ENCODE measurements around the gene BLOC1S3. TPM values are rescaled to one million over a fixed set of nuclear protein-coding genes. Genes with fewer than 3 reads are reported as not detected.

The BLOC1S3 gene
- total RNA-seq, 1 experiment from 2014 or later: 4.4 TPM

DNA sequence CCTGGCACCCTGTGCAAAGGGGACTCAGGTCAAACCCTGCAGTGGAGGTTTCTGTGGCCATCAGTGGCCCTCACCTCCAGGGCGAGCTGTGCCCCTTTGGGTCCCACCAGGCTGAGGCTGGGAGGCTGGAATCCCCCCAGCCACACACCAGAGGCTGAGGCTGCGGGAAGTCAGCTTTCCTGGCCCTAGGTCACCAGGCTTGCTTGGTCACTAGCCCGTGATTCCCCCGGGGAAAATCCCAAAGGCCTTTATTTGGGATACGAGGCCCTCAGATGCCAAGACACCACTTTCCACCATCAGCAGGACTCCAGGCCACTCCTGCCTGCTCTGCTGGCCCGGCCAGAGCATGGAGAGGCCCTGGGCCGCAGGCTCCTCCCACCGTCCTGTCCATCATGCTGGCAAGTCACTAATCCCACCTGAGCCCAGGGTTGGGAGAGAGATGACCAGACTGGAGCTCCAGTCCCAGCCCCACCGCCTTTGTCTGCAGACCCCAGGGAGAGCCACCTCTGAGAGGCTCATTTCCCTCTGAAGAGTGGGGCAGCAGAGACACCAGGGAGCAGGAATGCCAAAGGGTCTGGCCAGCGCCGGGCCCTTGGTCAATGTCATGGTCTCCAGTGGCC, 22.5 kb upstream of the BLOC1S3 start:
- Histone ChIP-seq H3K79me2 (ENCODE audit: low read length) (no peaks in the 10 kb centered on the region), H3K36me3 (ENCODE audit: insufficient read depth, low read length) (no peaks in the 10 kb centered on the region), H3K4me3 (ENCODE audit: low read length) (no peak overlapping the region), H3K4me1 (ENCODE audit: low read length) (no peaks in the 10 kb centered on the region), H3K9me2 (replicated peaks; ENCODE audit: insufficient read depth, low read length) (no peaks in the 10 kb centered on the region), H2AFZ (ENCODE audit: low read length) (no peak overlapping the region), H3K27me3 (ENCODE audit: low read length) (no peaks in the 10 kb centered on the region), H3K27ac (ENCODE audit: low read length) (no peak overlapping the region), H3K4me2 (ENCODE audit: low read depth, low read length, poor library complexity, severe bottlenecking) (no peak overlapping the region), H3K9me3 (ENCODE audit: low read length) (no peaks in the 10 kb centered on the region), H4K20me1 (ENCODE audit: insufficient read depth, low read depth, low read length) (0 out of 2 replicates have a peak, but pooled peaks cover 4% of the 10 kb centered on the region), H3K9ac (ENCODE audit: low read length) (no peak overlapping the region)
- DNase-seq: no peak

DNA sequence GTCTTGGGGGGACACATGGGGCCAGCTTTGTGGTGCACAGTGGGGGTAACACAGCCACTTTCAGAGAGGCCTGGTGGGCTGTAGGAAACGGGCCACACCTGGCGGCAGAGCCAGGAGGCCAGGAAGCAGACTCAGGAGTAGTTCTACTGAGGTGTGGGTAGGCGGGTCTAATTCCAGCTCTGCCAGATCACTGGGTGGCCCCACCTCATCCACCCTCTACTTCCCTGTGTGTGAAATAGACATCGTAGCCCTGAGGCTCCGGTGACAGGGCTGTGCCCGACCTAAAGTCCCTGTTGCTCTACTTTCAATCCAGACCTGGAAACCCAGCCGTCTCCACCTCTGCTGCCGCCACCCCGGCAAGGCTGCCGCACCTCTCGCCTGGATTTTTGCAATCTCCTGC, 21.8 kb upstream of the BLOC1S3 start:
- Histone ChIP-seq H3K79me2 (ENCODE audit: low read length) (no peaks in the 10 kb centered on the region), H3K4me3 (ENCODE audit: low read length) (no peak overlapping the region), H3K36me3 (ENCODE audit: insufficient read depth, low read length) (no peaks in the 10 kb centered on the region), H3K9me2 (replicated peaks; ENCODE audit: insufficient read depth, low read length) (no peaks in the 10 kb centered on the region), H4K20me1 (ENCODE audit: insufficient read depth, low read depth, low read length) (0 out of 2 replicates have a peak, but pooled peaks cover 4% of the 10 kb centered on the region), H3K4me1 (ENCODE audit: low read length) (no peaks in the 10 kb centered on the region), H3K27me3 (ENCODE audit: low read length) (no peaks in the 10 kb centered on the region), H3K4me2 (ENCODE audit: low read depth, low read length, poor library complexity, severe bottlenecking) (no peak overlapping the region), H3K9me3 (ENCODE audit: low read length) (no peaks in the 10 kb centered on the region), H2AFZ (ENCODE audit: low read length) (no peak overlapping the region), H3K27ac (ENCODE audit: low read length) (no peak overlapping the region), H3K9ac (ENCODE audit: low read length) (no peak overlapping the region)
- no peak for DNase-seq

DNA sequence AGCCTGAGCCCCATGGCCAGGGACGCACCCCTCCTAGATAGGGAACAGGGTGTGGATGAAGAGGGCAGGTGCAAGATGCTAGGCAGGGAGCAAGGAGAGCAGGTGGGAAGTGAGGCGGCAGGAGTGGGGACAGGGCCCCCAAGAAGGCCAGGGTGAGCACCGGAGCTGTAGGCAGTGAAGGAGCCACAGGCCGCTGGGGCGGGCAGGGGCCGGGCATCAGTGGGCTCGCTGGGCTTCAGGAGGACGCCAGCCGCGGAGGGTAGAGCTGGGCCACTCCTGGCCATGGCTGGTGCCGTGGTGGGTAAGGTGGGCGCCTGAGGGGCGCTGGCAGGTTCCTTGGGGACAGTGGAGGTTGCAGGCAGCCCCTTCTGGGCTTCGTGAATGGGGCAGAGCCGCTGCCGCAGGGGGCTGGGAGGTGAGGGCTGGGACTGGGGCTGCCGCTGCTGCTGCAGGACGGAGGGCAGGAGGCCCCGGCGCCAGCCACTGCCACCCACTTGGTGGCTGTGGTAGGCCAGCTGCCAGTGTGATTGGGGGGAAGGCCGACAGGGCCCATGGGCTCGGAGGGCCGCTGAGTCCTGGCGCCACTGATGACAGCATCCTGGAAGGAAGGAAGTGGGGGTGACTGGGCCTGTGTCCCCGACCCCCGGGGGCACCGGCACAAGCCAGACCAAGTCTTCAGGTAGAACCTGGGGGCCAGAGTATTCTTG, 19.9 kb upstream of the BLOC1S3 start:
- no peak overlapping the region for H3K27ac ChIP-seq (ENCODE audit: low read length)
- no peaks in the 10 kb centered on the region for H3K9me3 ChIP-seq (ENCODE audit: low read length)
- no peaks in the 10 kb centered on the region for H3K36me3 ChIP-seq (ENCODE audit: insufficient read depth, low read length)
- H3K79me2 ChIP-seq (ENCODE audit: low read length): no peaks in the 10 kb centered on the region
- no peak for DNase-seq
- H2AFZ ChIP-seq (ENCODE audit: low read length): no peak overlapping the region
- H4K20me1 ChIP-seq (ENCODE audit: insufficient read depth, low read depth, low read length): 0 out of 2 replicates have a peak, but pooled peaks cover 6% of the 10 kb centered on the region
- H3K9ac ChIP-seq (ENCODE audit: low read length): no peak overlapping the region
- H3K9me2 ChIP-seq (replicated peaks; ENCODE audit: insufficient read depth, low read length): no peaks in the 10 kb centered on the region
- H3K4me3 ChIP-seq (ENCODE audit: low read length): no peak overlapping the region
- H3K4me2 ChIP-seq (ENCODE audit: low read depth, low read length, poor library complexity, severe bottlenecking): no peak overlapping the region
- H3K4me1 ChIP-seq (ENCODE audit: low read length): no peaks in the 10 kb centered on the region
- no peaks in the 10 kb centered on the region for H3K27me3 ChIP-seq (ENCODE audit: low read length)

DNA sequence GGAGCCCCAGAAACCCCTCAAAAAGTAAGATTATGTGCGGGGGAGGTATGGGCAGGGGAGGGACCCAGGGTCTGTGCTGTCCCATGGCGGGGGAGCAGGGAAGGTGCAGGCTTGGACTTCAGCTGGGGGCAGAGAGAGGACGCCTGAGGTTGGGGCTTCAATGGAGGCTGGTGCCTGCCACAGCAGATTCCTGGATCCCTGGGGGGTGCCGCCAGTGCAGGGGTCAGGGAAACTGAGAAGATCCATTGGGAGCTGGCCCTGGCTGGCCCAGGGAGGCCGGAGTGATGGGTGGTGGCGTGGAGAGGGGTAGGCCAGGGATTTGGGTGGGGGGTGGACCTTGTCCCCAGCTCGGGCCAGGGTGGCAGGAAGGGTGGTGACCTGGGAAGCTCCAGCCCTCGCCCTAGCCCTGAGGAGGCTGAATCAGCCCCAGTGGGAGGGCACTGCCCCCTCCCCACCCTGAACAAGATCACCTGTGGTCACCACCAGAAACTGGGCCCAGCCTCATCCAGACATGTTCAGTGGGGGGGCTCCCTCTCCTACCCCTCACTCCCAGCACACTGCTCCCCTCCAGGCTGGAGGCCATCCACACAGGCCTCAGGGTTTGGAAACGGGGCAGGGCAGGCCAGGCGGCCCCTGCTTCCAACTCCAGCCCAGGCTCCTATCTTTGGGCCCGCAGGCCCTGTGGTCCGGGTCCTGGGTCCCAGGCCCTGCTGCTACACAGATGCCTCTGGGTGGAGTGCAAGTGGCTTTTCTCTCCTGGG, 19.2 kb upstream of the BLOC1S3 start:
- Histone ChIP-seq H3K9me3 (ENCODE audit: low read length) (no peaks in the 10 kb centered on the region), H3K9ac (ENCODE audit: low read length) (no peak overlapping the region), H3K4me3 (ENCODE audit: low read length) (no peak overlapping the region), H3K4me2 (ENCODE audit: low read depth, low read length, poor library complexity, severe bottlenecking) (no peak overlapping the region), H3K36me3 (ENCODE audit: insufficient read depth, low read length) (no peaks in the 10 kb centered on the region), H4K20me1 (ENCODE audit: insufficient read depth, low read depth, low read length) (0 out of 2 replicates have a peak, but pooled peaks cover 8% of the 10 kb centered on the region), H3K79me2 (ENCODE audit: low read length) (no peaks in the 10 kb centered on the region), H3K27me3 (ENCODE audit: low read length) (no peaks in the 10 kb centered on the region), H3K9me2 (replicated peaks; ENCODE audit: insufficient read depth, low read length) (no peaks in the 10 kb centered on the region), H3K4me1 (ENCODE audit: low read length) (peaks cover 4% of the 10 kb centered on the region), H2AFZ (ENCODE audit: low read length) (no peak overlapping the region), H3K27ac (ENCODE audit: low read length) (no peak overlapping the region)
- DNase-seq: no peak

DNA sequence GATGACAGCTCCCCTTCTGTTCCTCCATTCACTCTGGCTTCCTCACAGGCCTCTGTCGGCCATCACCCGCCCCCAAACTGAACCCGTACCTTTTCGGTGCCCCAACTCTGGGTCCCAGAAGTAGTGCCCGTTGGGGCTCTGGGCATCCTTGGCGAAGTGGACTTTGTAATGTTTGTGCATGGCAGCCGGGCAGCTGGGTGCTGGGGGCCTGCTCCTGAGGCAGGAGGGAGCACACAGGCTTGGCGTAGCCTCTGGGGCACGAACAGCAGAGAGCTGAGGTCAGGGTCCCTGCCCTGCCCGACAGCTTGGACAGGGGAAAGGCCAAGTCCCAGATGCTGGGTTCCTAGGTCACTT, 18.6 kb upstream of the BLOC1S3 start:
- Histone ChIP-seq H3K9ac (ENCODE audit: low read length) (no peak overlapping the region), H2AFZ (ENCODE audit: low read length) (no peak overlapping the region), H3K4me2 (ENCODE audit: low read depth, low read length, poor library complexity, severe bottlenecking) (no peak overlapping the region), H3K79me2 (ENCODE audit: low read length) (no peaks in the 10 kb centered on the region), H3K9me3 (ENCODE audit: low read length) (no peaks in the 10 kb centered on the region), H4K20me1 (ENCODE audit: insufficient read depth, low read depth, low read length) (peaks cover 8% of the 10 kb centered on the region; the same call in 1 of the 2 replicates), H3K4me1 (ENCODE audit: low read length) (peaks cover 7% of the 10 kb centered on the region), H3K9me2 (replicated peaks; ENCODE audit: insufficient read depth, low read length) (no peaks in the 10 kb centered on the region), H3K27ac (ENCODE audit: low read length) (no peak overlapping the region), H3K27me3 (ENCODE audit: low read length) (no peaks in the 10 kb centered on the region), H3K4me3 (ENCODE audit: low read length) (no peak overlapping the region), H3K36me3 (ENCODE audit: insufficient read depth, low read length) (no peaks in the 10 kb centered on the region)
- DNase-seq: no peak

DNA sequence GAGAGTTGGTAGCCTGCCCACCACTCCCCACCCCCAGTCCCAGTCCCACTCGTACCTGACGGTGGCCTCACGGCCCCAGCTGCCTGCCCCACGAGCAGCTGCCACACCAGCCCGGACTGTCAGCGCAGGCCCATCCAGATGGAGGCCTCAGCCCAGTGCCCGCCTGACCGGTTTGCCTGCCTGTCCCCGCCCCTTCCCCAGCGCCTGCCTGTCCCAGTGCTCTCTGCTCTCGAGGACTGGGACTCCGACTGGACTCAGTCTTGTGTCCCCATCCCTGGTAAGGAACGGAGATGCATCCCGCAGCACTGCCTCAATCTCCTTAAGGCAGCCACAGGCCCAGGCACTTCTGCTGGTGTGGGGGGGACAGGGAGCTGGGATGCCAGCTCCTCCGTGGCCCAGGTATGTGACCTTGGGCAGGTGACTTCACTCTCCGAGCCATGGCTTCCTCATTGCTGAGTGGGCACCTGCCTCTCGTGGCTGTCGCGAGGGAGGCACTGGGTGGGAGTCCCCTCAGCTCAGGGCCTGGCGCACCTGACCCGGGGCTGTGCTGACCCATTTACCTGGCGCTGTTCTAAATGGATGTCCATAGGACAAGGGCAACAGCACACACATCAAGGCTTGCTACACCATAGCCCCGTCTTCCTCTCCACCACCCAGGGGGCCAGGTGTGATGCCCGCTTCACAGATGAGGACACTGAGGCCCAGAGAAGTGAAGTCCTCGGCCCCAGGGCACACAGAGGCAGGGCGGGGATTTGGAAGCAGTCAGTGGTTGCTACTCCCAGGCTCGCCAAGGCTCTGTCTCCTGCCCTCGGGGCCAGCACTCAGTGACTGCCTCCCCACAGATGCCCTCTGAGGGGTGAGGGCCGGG, 17.5 kb upstream of the BLOC1S3 start, which contains the start of gene NKPD1:
TSS of gene NKPD1 (minus strand) at position 113 of the 868 bp plus-strand sequence. CDS start 832 bp downstream, outside the sequence.
- no peak within 1 kb of the TSS for H2AFZ ChIP-seq (ENCODE audit: low read length)
- H3K27me3 ChIP-seq (ENCODE audit: low read length): no peaks in the 10 kb centered on the region
- no peak within 1 kb of the TSS for H3K4me3 ChIP-seq (ENCODE audit: low read length)
- H3K4me1 ChIP-seq (ENCODE audit: low read length): peaks cover 7% of the 10 kb centered on the region
- H3K9me3 ChIP-seq (ENCODE audit: low read length): no peaks in the 10 kb centered on the region
- H3K9ac ChIP-seq (ENCODE audit: low read length): no peak within 1 kb of the TSS
- no peaks in the 10 kb centered on the region for H3K36me3 ChIP-seq (ENCODE audit: insufficient read depth, low read length)
- H3K9me2 ChIP-seq (replicated peaks; ENCODE audit: insufficient read depth, low read length): no peaks in the 10 kb centered on the region
- no peaks in the 10 kb centered on the region for H3K79me2 ChIP-seq (ENCODE audit: low read length)
- no peak within 1 kb of the TSS for H3K27ac ChIP-seq (ENCODE audit: low read length)
- no peak within 1 kb of the TSS for H3K4me2 ChIP-seq (ENCODE audit: low read depth, low read length, poor library complexity, severe bottlenecking)
- no peak for DNase-seq
- H4K20me1 ChIP-seq (ENCODE audit: insufficient read depth, low read depth, low read length): peaks cover 12% of the 10 kb centered on the region; the same call in 1 of the 2 replicates

DNA sequence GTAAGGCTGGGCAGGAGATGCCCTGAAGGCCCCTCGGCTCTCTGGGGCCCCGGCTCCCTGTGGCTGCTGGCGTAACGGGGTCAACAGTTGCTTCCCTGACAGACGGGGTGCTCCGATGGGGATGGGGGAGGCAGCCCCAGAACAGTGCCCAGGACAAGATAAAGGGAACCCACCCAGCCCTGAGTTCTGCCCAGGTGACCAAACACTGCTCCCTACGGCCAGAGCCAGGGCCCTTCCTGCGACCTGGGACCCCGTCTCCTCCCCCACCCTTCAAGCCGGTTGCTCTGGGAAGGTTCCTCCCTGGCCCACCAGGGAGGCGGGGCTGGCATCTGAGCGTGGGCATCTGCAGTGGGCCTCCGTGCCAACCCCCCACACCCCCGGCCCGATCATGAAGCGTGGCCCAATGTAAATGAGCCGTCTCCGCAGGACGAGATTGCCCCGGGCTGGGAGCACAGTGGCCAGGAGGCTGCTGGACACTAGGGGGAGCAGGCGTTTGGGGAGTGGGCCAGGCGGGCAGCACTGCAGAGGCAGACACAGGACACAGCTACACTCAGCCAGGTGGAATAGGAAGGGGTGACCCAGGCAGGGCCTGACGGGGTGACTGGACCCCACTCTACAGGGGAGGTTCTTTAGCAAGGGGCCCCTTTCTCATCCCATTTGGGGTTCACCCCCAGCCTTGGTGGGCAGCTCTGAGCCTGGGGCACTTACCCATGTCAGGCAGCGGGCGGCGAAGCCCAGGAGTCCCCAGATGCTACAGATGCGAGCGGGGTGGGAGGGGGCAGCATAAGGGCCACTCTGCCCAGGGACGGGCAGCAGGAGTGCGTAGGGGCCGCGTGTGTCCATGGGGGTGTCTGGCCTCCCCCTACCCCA, 16.6 kb upstream of the BLOC1S3 start:
- Histone ChIP-seq H3K27ac (ENCODE audit: low read length) (no peak overlapping the region), H3K36me3 (ENCODE audit: insufficient read depth, low read length) (no peaks in the 10 kb centered on the region), H3K9me2 (replicated peaks; ENCODE audit: insufficient read depth, low read length) (no peaks in the 10 kb centered on the region), H3K9me3 (ENCODE audit: low read length) (no peaks in the 10 kb centered on the region), H2AFZ (ENCODE audit: low read length) (no peak overlapping the region), H4K20me1 (ENCODE audit: insufficient read depth, low read depth, low read length) (peaks cover 12% of the 10 kb centered on the region; the same call in 1 of the 2 replicates), H3K27me3 (ENCODE audit: low read length) (no peaks in the 10 kb centered on the region), H3K4me1 (ENCODE audit: low read length) (peaks cover 7% of the 10 kb centered on the region), H3K4me3 (ENCODE audit: low read length) (no peak overlapping the region), H3K9ac (ENCODE audit: low read length) (no peak overlapping the region), H3K79me2 (ENCODE audit: low read length) (no peaks in the 10 kb centered on the region), H3K4me2 (ENCODE audit: low read depth, low read length, poor library complexity, severe bottlenecking) (no peak overlapping the region)
- no peak for DNase-seq
